Gastroesophageal sphincter (tissue), 3 donors: ENCODE measurements around the gene PVALB.

Experiments used
- POLR2AphosphoS5 ChIP-seq: sonication (generic); formaldehyde crosslinking; IDR thresholded peaks from one replicate; pipeline ENCODE4 v1.6.1; 2017; ENCODE audit warnings: antibody characterized with exemption
- TF ChIP-seq, protein P1 (sequence below), 4 experiments: fragments of 200-600 bp in 2 of 4; fragments of 450-650 bp in 2 of 4; sonication (generic) in 1 of 4; IDR thresholded peaks; one replicate each; pipeline ENCODE4 v1.5.1; 2017 to 2019; ENCODE audit warnings: antibody characterized with exemption in 4 of 4, mild to moderate bottlenecking in 2 of 4, moderate library complexity in 2 of 4

DNA sequence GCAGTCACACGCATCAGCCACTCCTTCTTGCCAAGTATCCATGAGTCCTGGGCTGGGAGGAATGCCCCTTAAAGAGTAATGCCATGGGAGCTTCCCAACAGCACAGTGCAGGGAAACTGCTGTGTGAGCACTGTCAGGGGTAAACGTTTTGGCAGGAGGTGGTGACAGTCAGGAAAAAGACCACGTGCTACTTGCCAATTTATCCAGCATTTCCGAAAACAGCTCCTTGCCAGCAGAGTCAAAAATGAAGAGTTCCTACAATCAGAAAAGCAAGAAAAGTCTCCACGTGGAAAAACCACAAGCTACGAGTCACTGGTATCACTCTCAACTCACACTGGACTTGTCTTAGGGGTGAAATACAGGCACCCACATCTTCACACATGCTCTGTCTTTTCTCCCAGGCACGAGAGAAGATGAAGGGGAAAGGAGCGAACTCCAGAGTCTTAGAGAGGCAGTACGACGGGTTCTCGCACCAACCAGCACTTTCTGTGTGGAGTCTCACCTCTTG, 50.8 kb downstream of the PVALB start:
- no peak for TF ChIP-seq POLR2AphosphoS5
- TF ChIP-seq, protein P1, sequence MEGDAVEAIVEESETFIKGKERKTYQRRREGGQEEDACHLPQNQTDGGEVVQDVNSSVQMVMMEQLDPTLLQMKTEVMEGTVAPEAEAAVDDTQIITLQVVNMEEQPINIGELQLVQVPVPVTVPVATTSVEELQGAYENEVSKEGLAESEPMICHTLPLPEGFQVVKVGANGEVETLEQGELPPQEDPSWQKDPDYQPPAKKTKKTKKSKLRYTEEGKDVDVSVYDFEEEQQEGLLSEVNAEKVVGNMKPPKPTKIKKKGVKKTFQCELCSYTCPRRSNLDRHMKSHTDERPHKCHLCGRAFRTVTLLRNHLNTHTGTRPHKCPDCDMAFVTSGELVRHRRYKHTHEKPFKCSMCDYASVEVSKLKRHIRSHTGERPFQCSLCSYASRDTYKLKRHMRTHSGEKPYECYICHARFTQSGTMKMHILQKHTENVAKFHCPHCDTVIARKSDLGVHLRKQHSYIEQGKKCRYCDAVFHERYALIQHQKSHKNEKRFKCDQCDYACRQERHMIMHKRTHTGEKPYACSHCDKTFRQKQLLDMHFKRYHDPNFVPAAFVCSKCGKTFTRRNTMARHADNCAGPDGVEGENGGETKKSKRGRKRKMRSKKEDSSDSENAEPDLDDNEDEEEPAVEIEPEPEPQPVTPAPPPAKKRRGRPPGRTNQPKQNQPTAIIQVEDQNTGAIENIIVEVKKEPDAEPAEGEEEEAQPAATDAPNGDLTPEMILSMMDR (IDR thresholded peaks at IDR 0.05) = no peak
